Stimulated activated CD8-positive, alpha-beta memory T cell treated with anti-CD3 and anti-CD28 coated beads, Interleukin-12 subunit alpha, Interleukin-12 subunit beta, amount 100 ng/mL, for 24 hours (primary cell): ENCODE measurements around the gene PARD6G.

Experiments
- DNase-seq: peaks from one replicate; pipeline ENCODE4 v3.0.0-alpha.2; 2020; ENCODE audit errors: extremely low read depth

Gene PARD6G

DNA sequence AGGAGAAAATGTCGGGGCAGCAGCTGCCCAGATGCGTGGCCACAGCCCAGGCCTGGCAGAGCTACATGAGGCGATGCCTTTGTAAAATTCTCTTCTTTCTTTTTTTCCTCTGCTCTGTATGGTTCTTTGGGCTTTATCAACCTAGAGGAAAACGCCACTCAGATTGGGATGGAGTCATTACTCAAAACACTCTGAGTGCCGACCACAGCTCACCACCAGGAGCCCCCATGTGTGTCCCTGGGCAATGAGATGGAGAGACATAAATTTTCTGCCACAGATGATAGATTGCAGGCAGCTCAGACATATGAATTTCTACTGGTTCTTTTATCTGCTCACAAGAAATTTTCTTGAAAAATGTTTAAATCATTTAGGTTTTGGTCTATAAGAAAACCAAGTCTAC is 56.0 kb downstream of the PARD6G start:
- no peak for DNase-seq

- no peak for DNase-seq
These were observed 57.0 kb downstream of the PARD6G start for GRCh38 chr18:80190311-80190710.

- DNase-seq: no peak
These were observed 57.8 kb downstream of the PARD6G start for GRCh38 chr18:80189531-80189865.

GRCh38 chr18:80188643-80189530 is 58.4 kb downstream of the PARD6G start:
- DNase-seq: no peak

GRCh38 chr18:80187956-80188642 is 59.2 kb downstream of the PARD6G start:
- DNase-seq: no peak

- DNase-seq: no peak
These were observed 61.8 kb downstream of the PARD6G start for GRCh38 chr18:80185545-80185944.

GRCh38 chr18:80184243-80184772 is 63.0 kb downstream of the PARD6G start:
- DNase-seq: no peak

GRCh38 chr18:80183273-80184050 is 63.9 kb downstream of the PARD6G start:
- no peak for DNase-seq

DNA sequence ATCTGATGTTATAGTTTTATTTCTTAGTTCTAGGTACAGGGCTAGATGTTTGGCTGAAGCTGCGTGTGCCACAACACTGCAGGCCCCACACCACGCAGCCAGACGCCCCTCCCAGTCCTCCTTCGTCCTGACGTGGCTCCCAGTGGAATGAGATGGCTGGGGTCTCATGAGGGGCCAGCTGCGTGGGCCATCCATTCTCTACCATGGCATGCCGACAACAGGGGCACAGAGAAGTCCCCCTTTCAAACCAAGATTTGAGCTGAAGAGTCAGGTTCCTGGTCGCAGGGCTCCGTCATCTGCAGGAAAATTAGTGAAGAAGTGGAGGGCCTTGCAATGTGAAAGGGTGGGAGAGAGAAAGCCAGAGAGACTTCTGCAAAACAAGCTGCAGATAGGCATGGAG is 64.5 kb downstream of the PARD6G start:
- DNase-seq: no peak

GRCh38 chr18:80181642-80182461 is 65.5 kb downstream of the PARD6G start:
- no peak for DNase-seq

- DNase-seq: no peak
These were observed 66.3 kb downstream of the PARD6G start for GRCh38 chr18:80180778-80181564.

DNA sequence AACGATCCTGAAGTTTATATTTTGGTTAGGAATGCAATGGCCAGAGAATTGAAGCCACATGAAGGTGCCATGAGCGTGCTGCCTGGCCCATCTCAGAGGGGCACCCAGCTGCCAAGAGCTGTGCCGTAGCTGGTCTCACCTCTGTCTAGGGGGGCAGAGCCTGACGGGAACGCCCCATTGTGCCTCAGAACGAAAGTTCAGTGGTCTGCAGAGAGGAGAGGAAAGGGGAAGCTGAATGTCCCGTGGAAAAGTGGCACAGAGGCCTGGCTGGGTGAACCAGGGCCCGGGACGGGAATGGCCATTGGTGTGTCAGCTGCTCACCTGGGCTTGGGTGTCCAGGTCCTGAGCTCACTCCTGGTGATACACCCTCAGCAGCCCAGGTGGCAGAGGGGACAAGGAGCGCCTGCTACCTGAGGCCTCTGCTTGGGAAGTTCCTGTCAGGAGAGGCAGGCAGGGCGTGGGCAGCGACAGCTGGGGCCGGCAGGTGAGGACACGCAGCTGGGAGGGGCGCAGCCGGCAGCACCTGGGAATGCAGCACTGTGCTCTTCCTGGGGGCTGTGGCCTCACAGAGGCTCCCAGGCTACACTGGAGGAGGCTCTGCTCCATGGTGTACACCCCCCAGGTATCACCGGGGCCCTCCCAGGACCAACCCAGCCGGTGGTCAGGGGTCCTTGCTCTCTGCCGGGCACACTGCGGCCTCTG is 67.3 kb downstream of the PARD6G start:
- no peak for DNase-seq

- DNase-seq: no peak
These were observed 68.1 kb downstream of the PARD6G start for GRCh38 chr18:80178935-80179818.

DNA sequence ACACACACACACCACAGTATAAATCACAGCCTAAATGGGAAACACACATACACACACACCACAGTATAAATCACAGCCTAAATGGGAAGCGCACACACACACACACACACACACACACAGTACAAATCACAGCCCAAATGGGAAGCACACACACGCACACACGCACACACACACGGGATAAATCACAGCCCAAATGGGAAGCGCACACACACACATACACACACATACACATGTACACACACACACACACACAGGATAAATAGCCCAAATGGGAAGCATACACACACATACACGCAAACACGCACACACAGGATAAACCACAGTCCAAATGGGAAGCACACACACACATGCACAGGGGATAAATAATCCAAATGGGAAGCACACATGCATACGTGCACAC is 70.2 kb downstream of the PARD6G start:
- DNase-seq: no peak

GRCh38 chr18:80176334-80177073 is 70.8 kb downstream of the PARD6G start:
- no peak for DNase-seq

DNA sequence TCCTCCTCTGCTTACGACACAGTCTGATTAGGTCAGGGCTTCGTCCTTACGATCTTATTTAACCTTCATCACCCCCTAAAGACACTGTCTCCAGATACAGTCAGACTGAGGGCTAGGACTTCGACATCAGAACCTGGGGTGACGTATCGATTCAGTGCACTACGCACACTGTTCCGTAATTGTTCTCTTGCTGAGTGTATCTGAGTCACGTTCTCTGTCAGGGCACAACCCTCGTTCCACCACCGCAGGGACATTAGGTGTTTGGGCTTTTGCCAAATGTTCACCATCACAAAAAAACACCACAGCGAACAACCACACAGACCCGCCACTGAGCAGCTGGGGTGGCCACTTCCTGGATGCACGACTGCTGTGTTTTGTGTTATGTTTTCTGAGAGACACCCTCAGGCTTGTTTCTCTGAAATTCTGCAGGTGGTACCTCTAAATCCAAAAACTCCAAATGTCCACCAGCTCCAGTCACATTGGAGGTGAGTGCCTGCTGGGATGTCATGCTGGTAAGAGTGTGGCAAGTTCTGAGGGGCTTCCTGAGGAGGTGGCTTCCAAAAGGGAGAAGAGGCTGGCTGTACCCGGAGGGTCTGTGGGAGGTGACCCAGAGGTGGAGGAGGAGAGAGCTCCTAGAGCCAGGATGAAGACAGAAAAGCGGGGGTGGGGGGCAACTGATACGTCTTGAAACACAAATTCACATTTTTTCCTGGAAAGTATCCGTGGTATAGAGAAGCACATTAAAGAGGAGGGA is 71.7 kb downstream of the PARD6G start:
- no peak for DNase-seq

- no peak for DNase-seq
These were observed 74.3 kb downstream of the PARD6G start for GRCh38 chr18:80173060-80173459.
